NB4 (cell line): ENCODE results near the gene FER1L5.

Experiments used
- DNase-seq: peaks from one replicate; pipeline ENCODE4 v3.0.0; 2010; ENCODE audit warnings: low read depth
- H3K4me3 ChIP-seq: one replicate; pipeline ENCODE4 v1.5.1; 2011; ENCODE audit warnings: mild to moderate bottlenecking, low read depth, low read length, moderate library complexity
- CTCF ChIP-seq: IDR thresholded peaks from one replicate; pipeline ENCODE4 v1.5.1; 2012; ENCODE audit warnings: low read depth, low read length
- MAX ChIP-seq: IDR thresholded peaks from 2 replicates; pipeline ENCODE4 v1.6.1; 2011; ENCODE audit warnings: low read depth, low read length
- MYC ChIP-seq: IDR thresholded peaks from 2 replicates; pipeline ENCODE4 v1.6.1; 2011; ENCODE audit warnings: low read depth, low read length
- POLR2A ChIP-seq: IDR thresholded peaks from 2 replicates; pipeline ENCODE4 v1.6.1; 2011; ENCODE audit warnings: mild to moderate bottlenecking; ENCODE audit not compliant: insufficient read length; ENCODE audit errors: extremely low read depth

The FER1L5 gene

GRCh38 chr2:96734880-96735583 is 92.5 kb downstream of the FER1L5 start:
- no peak for TF ChIP-seq POLR2A
- DNase-seq: no peak
- H3K4me3 ChIP-seq: no peak overlapping the region

- DNase-seq: no peak
- TF ChIP-seq POLR2A (no peak), CTCF (no peak), MAX (no peak), MYC (no peak)
- no peak overlapping the region for H3K4me3 ChIP-seq
These were observed 94.7 kb downstream of the FER1L5 start for GRCh38 chr2:96737251-96737650.

GRCh38 chr2:96737831-96738230 is 95.3 kb downstream of the FER1L5 start:
- H3K4me3 ChIP-seq: no peak overlapping the region
- DNase-seq: no peak
- TF ChIP-seq MYC (no peak), CTCF (no peak), POLR2A (no peak), MAX (no peak)

GRCh38 chr2:96739076-96739632 is 96.6 kb downstream of the FER1L5 start:
- H3K4me3 ChIP-seq: peak overlapping the region; percentile 82
- TF ChIP-seq CTCF (no peak), MYC (no peak), POLR2A (no peak), MAX (no peak)
- no peak for DNase-seq

GRCh38 chr2:96739633-96740428 is 97.3 kb downstream of the FER1L5 start, which contains the start of gene LMAN2L:
LMAN2L (minus strand) TSS chr2:96740064; CDS start chr2:96740040, 24 bp downstream.
- peak within 1 kb of the TSS; percentile 82 for H3K4me3 ChIP-seq
- DNase-seq: peak; percentile 98
- TF ChIP-seq MYC: peak; percentile 20; the same call in 1 of the 2 replicates
- TF ChIP-seq CTCF: peak; percentile 1
- peak; percentile 61 for TF ChIP-seq POLR2A
- TF ChIP-seq MAX: no peak

GRCh38 chr2:96747061-96747617 is 104.6 kb downstream of the FER1L5 start:
- no peak overlapping the region for H3K4me3 ChIP-seq
- TF ChIP-seq CTCF: no peak
- DNase-seq: no peak
